Parathyroid adenoma (tissue), 2 donors: Measurements from ENCODE around the gene ATRN.
"Not testable (repeated sequence)": the region's sequence is repeated elsewhere in the genome, so short reads cannot be mapped to it uniquely, and the experiment has no call there.

ENCODE experiments used
- H2AFZ ChIP-seq: fragments of 300-600 bp; sonication (generic); one replicate; pipeline ENCODE4 v1.7.0; 2017; ENCODE audit warnings: antibody characterized with exemption, mild to moderate bottlenecking
- H3K27ac ChIP-seq: fragments of 300-600 bp; sonication (generic); one replicate; pipeline ENCODE4 v1.7.0; 2017
- H3K27me3 ChIP-seq: fragments of 300-600 bp; sonication (generic); one replicate; pipeline ENCODE4 v1.7.0; 2017; ENCODE audit warnings: low read length; ENCODE audit not compliant: control insufficient read depth, insufficient read depth
- H3K36me3 ChIP-seq: fragments of 300-600 bp; sonication (generic); one replicate; pipeline ENCODE4 v1.7.0; 2017; ENCODE audit warnings: low read length; ENCODE audit not compliant: control insufficient read depth, insufficient read depth
- H3K4me1 ChIP-seq: fragments of 300-600 bp; sonication (generic); one replicate; pipeline ENCODE4 v1.7.0; 2017; ENCODE audit warnings: control low read depth
- H3K4me2 ChIP-seq: fragments of 300-600 bp; sonication (generic); one replicate; pipeline ENCODE4 v1.7.0; 2017; ENCODE audit warnings: low read length
- H3K4me3 ChIP-seq: fragments of 300-600 bp; sonication (generic); one replicate; pipeline ENCODE4 v1.7.0; 2017; ENCODE audit warnings: low read depth, low read length
- H3K79me2 ChIP-seq: fragments of 300-600 bp; sonication (generic); one replicate; pipeline ENCODE4 v1.7.0; 2017; ENCODE audit warnings: control low read depth
- H3K9ac ChIP-seq: fragments of 300-600 bp; sonication (generic); one replicate; pipeline ENCODE4 v1.7.0; 2017; ENCODE audit warnings: mild to moderate bottlenecking
- H3K9me3 ChIP-seq: fragments of 300-600 bp; sonication (generic); one replicate; pipeline ENCODE4 v1.7.0; 2017; ENCODE audit warnings: low read length; ENCODE audit not compliant: control insufficient read depth
- CTCF ChIP-seq: fragments of 300-600 bp; sonication (generic); IDR thresholded peaks from one replicate; pipeline ENCODE4 v1.7.0; 2017; ENCODE audit warnings: antibody characterized with exemption, mild to moderate bottlenecking
- donor health status: primary hyperparathyroidism.

Gene ATRN

GRCh38 chr20:3510110-3510509 is 39.3 kb downstream of the ATRN start:
- Histone ChIP-seq H3K4me3 (no peak overlapping the region), H3K36me3 (no peaks in the 10 kb centered on the region), H3K79me2 (no peaks in the 10 kb centered on the region), H3K9me3 (no peaks in the 10 kb centered on the region), H3K4me1 (no peaks in the 10 kb centered on the region), H3K9ac (no peak overlapping the region), H3K27ac (no peak overlapping the region), H3K4me2 (no peak overlapping the region), H3K27me3 (no peaks in the 10 kb centered on the region), H2AFZ (no peak overlapping the region)
- no peak for TF ChIP-seq CTCF

- not testable (repeated sequence) for H3K79me2 ChIP-seq, H3K9me3 ChIP-seq, H3K4me1 ChIP-seq, H3K36me3 ChIP-seq, H3K4me2 ChIP-seq, H3K27ac ChIP-seq, H3K9ac ChIP-seq, H2AFZ ChIP-seq, H3K4me3 ChIP-seq, H3K27me3 ChIP-seq
These were observed 41.4 kb downstream of the ATRN start for GRCh38 chr20:3512239-3512638.

- H3K9ac ChIP-seq, result no peak overlapping the region
- H3K79me2 ChIP-seq, result no peaks in the 10 kb centered on the region
- no peak overlapping the region for H3K4me2 ChIP-seq
- no peaks in the 10 kb centered on the region for H3K27me3 ChIP-seq
- no peak overlapping the region for H3K27ac ChIP-seq
- H3K4me3 ChIP-seq, result no peak overlapping the region
- no peak for TF ChIP-seq CTCF
- H2AFZ ChIP-seq, result no peak overlapping the region
- H3K9me3 ChIP-seq, result no peaks in the 10 kb centered on the region
- H3K4me1 ChIP-seq, result no peaks in the 10 kb centered on the region
- no peaks in the 10 kb centered on the region for H3K36me3 ChIP-seq
These were observed 43.3 kb downstream of the ATRN start for GRCh38 chr20:3514012-3514642.

GRCh38 chr20:3515379-3516170 is 44.8 kb downstream of the ATRN start:
- Histone ChIP-seq H3K9ac (no peak overlapping the region), H3K27ac (no peak overlapping the region), H2AFZ (no peak overlapping the region), H3K27me3 (no peaks in the 10 kb centered on the region), H3K4me2 (no peak overlapping the region), H3K4me1 (no peaks in the 10 kb centered on the region), H3K9me3 (no peaks in the 10 kb centered on the region), H3K79me2 (peaks cover 2% of the 10 kb centered on the region), H3K36me3 (no peaks in the 10 kb centered on the region), H3K4me3 (no peak overlapping the region)
- no peak for TF ChIP-seq CTCF

- H3K79me2 ChIP-seq, result peaks cover 2% of the 10 kb centered on the region
- H3K36me3 ChIP-seq, result no peaks in the 10 kb centered on the region
- no peak overlapping the region for H3K4me2 ChIP-seq
- H2AFZ ChIP-seq, result no peak overlapping the region
- TF ChIP-seq CTCF, result no peak
- no peaks in the 10 kb centered on the region for H3K9me3 ChIP-seq
- no peak overlapping the region for H3K9ac ChIP-seq
- H3K4me1 ChIP-seq, result no peaks in the 10 kb centered on the region
- H3K27me3 ChIP-seq, result no peaks in the 10 kb centered on the region
- no peak overlapping the region for H3K4me3 ChIP-seq
- H3K27ac ChIP-seq, result no peak overlapping the region
These were observed 51.3 kb downstream of the ATRN start for GRCh38 chr20:3521852-3522740.

GRCh38 chr20:3524696-3525095 is 53.9 kb downstream of the ATRN start:
- not testable (repeated sequence) for H3K4me2 ChIP-seq, H3K9ac ChIP-seq, H3K4me1 ChIP-seq, H2AFZ ChIP-seq, H3K27ac ChIP-seq, H3K9me3 ChIP-seq, H3K79me2 ChIP-seq, H3K36me3 ChIP-seq, H3K4me3 ChIP-seq, H3K27me3 ChIP-seq
